BE2C (cell line): ENCODE data around the gene COL4A1.

Experiments used
- DNase-seq: peaks from one replicate; pipeline ENCODE4 v3.0.0-alpha.2; 2020
- H3K27me3 ChIP-seq: fragments of 250-450 bp; sonication (Bioruptor Pico); 2 replicates; pipeline ENCODE4 v1.5.1; 2020; ENCODE audit warnings: mild to moderate bottlenecking
- H3K36me3 ChIP-seq: fragments of 250-450 bp; sonication (Bioruptor Pico); 2 replicates; pipeline ENCODE4 v1.5.1; 2020; ENCODE audit warnings: mild to moderate bottlenecking
- H3K4me1 ChIP-seq: fragments of 250-450 bp; sonication (Bioruptor Pico); 2 replicates; pipeline ENCODE4 v1.5.1; 2020
- H3K4me3 ChIP-seq: 2 replicates; pipeline ENCODE4 v1.5.1; 2011; ENCODE audit warnings: low read depth, low read length
- H3K9me3 ChIP-seq: fragments of 250-450 bp; sonication (Bioruptor Pico); 2 replicates; pipeline ENCODE4 v1.5.1; 2020
- CTCF ChIP-seq: IDR thresholded peaks from 2 replicates; pipeline ENCODE4 v1.5.1; 2012; ENCODE audit warnings: mild to moderate bottlenecking, low read depth, low read length

The COL4A1 gene

GRCh38 chr13:110265682-110266430 is 41.1 kb downstream of the COL4A1 start:
- DNase-seq, result peak; percentile 38
- TF ChIP-seq CTCF, result no peak
- Histone ChIP-seq H3K27me3 (peaks cover 27% of the 10 kb centered on the region), H3K4me3 (peak overlapping the region; percentile 40), H3K4me1 (no peaks in the 10 kb centered on the region; the same call in none of the 2 replicates), H3K36me3 (no peaks in the 10 kb centered on the region), H3K9me3 (no peaks in the 10 kb centered on the region)

- H3K27me3 ChIP-seq, result peaks cover 21% of the 10 kb centered on the region
- DNase-seq, result no peak
- H3K4me3 ChIP-seq, result no peak overlapping the region
- no peaks in the 10 kb centered on the region; the same call in none of the 2 replicates for H3K4me1 ChIP-seq
- no peaks in the 10 kb centered on the region for H3K9me3 ChIP-seq
- TF ChIP-seq CTCF, result no peak
- H3K36me3 ChIP-seq, result no peaks in the 10 kb centered on the region
Observed at GRCh38 chr13:110265341-110265681, 41.6 kb downstream of the COL4A1 start.

- no peak for DNase-seq
- TF ChIP-seq CTCF, result no peak
- no peaks in the 10 kb centered on the region for H3K36me3 ChIP-seq
- peaks cover 20% of the 10 kb centered on the region for H3K27me3 ChIP-seq
- H3K9me3 ChIP-seq, result no peaks in the 10 kb centered on the region
- H3K4me3 ChIP-seq, result no peak overlapping the region
- H3K4me1 ChIP-seq, result no peaks in the 10 kb centered on the region; the same call in none of the 2 replicates
Observed at GRCh38 chr13:110264685-110265275, 42.2 kb downstream of the COL4A1 start.

- Histone ChIP-seq H3K9me3 (no peaks in the 10 kb centered on the region), H3K27me3 (peaks cover 20% of the 10 kb centered on the region), H3K4me1 (peaks cover 6% of the 10 kb centered on the region), H3K36me3 (no peaks in the 10 kb centered on the region), H3K4me3 (no peak overlapping the region)
- no peak for DNase-seq
- no peak for TF ChIP-seq CTCF
Observed at GRCh38 chr13:110263888-110264287, 43.1 kb downstream of the COL4A1 start.

- no peak for DNase-seq
- Histone ChIP-seq H3K9me3 (no peaks in the 10 kb centered on the region), H3K4me1 (peaks cover 6% of the 10 kb centered on the region), H3K27me3 (peaks cover 20% of the 10 kb centered on the region), H3K4me3 (no peak overlapping the region), H3K36me3 (no peaks in the 10 kb centered on the region)
- no peak for TF ChIP-seq CTCF
Observed at GRCh38 chr13:110263404-110263803, 43.6 kb downstream of the COL4A1 start.
